ENCODE measurements around the gene GRM6.

GRM6 gene

DNA sequence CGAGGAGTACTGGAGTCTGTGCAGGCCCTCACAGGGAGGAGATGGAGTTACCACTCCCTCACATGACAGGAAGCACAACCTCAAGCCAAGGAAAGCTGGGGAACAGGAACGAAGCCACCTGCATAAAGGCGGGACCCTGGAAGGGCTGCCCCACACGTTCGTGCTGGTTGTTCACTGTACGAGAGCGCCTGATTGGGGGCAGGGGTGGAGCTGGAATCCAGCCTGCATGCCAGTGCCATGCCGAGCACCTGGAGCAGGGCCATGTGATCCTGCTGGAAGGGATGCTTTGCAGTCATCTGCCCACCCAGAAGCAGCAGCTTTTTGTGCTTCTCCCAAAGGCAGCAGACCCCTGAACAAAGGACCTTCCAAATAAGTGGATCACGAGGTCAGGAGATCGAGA lies 11.4 kb downstream of the GRM6 start:
- no peak for DNase-seq

GRCh38 chr5:178982941-178983340 lies 12.2 kb downstream of the GRM6 start:
- no peak for DNase-seq

- DNase-seq, result no peak
Observed at GRCh38 chr5:178981381-178981780, 13.7 kb downstream of the GRM6 start.

DNA sequence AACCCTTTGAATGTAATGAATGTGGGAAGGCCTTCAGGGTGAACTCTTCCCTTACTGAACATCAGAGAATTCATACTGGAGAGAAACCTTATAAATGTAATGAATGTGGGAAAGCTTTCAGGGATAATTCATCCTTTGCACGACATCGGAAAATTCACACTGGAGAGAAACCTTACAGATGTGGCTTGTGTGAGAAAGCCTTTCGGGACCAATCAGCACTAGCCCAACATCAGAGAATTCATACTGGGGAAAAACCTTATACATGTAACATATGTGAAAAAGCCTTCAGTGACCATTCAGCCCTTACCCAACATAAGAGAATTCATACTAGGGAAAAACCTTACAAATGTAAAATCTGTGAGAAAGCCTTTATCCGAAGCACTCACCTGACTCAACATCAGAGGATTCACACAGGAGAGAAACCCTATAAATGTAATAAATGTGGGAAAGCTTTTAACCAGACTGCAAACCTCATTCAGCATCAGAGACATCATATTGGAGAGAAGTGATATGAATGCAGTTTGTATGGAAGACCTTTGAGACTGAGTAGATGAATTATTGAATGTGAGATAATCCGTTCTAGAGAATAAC lies 29.6 kb downstream of the GRM6 start:
- DNase-seq, result no peak

GRCh38 chr5:178941361-178941760 lies 53.8 kb downstream of the GRM6 start:
- no peak for DNase-seq

DNA sequence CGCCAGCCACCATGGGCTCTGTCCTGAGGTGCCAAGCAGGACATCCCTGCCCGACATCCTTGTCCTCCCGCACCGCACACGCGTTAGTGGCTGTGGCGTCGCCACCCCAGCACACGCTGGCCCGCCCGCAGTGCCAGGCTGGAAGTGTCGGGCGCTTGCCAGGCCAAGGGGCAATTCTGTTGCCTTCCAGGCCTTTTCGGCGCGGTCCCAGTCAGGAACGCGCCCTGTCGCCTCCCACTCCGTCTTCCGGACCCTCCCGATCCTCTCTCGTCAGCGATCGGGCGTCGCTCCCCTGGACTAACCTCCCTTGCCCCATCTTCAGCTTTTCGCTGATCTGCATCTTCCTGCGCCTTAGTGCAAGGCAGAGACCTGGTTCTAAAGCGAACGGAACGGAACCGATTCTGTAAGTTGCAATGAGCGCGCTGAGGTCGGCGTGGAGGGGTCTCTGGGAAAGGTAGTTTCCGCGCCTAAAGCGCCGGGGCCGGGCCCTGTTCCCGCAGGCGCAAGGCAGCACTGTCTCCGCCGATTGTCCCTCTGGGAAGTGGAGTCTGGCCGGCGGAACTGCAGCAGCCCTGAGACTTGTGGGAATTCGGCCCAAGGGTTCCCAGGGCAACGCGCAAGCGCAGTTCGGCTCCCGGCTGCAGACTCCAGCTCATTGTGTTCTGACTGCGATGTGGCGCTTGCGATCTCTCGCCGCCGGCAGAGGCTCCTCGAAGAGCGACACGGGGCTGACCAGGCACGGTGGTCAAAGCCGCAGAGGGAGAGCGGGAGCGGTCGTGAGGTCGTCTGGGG lies 54.4 kb downstream of the GRM6 start, which contains the start of gene ZNF454:
Gene ZNF454 (plus strand): TSS at position 630 of the 792 bp plus-strand sequence. CDS start 1,594 bp downstream, outside the sequence.
- no peak for DNase-seq

GRCh38 chr5:178931846-178932760 lies 63.0 kb downstream of the GRM6 start:
- DNase-seq, result no peak

Data from SW 1271 (cell line).